ENCODE data around the gene GAS2L3. TPM values are rescaled to one million over a fixed set of nuclear protein-coding genes. Genes with fewer than 3 reads are reported as not detected.

Gene GAS2L3
- total RNA-seq, 1 donor from 2014 or later, result 17.5 TPM

DNA sequence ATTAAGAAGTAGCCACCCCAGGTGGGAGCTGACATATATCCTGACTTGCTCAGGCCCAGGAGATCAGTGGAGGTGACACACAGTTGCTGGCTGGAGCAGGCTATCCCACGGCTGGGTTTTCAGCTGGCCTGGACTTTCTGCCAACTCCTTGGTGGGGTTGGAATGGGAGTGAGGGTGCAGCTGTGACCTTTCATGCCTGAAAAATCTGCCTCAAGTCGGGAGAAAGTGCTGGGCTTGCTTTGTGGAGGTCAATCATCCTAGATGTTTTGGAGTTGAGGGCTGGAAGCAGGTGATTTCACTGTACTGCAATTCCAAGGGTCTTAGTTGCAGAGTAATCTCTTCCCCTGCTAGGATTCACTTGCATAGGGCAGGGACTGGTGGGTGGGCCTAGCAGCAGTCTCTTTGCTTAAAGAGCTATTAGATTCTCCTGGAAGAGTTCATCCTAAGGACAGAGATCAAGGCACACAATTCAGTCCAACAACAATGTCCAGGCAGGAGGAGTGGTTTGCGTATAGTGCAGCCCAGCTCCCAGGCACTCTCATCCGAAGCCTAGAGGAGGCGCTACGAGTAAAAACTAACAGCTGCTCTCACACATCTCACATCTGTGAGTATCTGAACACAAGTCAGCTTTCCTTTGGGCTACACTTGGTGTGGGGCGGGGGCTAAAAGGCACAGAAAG lies 98.1 kb downstream of the GAS2L3 start:
- TF ChIP-seq, protein P1, sequence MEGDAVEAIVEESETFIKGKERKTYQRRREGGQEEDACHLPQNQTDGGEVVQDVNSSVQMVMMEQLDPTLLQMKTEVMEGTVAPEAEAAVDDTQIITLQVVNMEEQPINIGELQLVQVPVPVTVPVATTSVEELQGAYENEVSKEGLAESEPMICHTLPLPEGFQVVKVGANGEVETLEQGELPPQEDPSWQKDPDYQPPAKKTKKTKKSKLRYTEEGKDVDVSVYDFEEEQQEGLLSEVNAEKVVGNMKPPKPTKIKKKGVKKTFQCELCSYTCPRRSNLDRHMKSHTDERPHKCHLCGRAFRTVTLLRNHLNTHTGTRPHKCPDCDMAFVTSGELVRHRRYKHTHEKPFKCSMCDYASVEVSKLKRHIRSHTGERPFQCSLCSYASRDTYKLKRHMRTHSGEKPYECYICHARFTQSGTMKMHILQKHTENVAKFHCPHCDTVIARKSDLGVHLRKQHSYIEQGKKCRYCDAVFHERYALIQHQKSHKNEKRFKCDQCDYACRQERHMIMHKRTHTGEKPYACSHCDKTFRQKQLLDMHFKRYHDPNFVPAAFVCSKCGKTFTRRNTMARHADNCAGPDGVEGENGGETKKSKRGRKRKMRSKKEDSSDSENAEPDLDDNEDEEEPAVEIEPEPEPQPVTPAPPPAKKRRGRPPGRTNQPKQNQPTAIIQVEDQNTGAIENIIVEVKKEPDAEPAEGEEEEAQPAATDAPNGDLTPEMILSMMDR (IDR thresholded peaks at IDR 0.05; ENCODE audit: unreplicated experiment), result no peak
- Mint-ChIP-seq H3K36me3 (no peaks in the 10 kb centered on the region), H3K4me1 (peaks cover 17% of the 10 kb centered on the region), H3K4me3 (no peak overlapping the region), H3K27me3 (ENCODE audit: low read depth) (no peaks in the 10 kb centered on the region), H3K9me3 (no peaks in the 10 kb centered on the region), H3K27ac (no peak overlapping the region)
- no peak for DNase-seq (ENCODE audit: low spot score in 2 of 2, unreplicated experiment in 2 of 2)

DNA sequence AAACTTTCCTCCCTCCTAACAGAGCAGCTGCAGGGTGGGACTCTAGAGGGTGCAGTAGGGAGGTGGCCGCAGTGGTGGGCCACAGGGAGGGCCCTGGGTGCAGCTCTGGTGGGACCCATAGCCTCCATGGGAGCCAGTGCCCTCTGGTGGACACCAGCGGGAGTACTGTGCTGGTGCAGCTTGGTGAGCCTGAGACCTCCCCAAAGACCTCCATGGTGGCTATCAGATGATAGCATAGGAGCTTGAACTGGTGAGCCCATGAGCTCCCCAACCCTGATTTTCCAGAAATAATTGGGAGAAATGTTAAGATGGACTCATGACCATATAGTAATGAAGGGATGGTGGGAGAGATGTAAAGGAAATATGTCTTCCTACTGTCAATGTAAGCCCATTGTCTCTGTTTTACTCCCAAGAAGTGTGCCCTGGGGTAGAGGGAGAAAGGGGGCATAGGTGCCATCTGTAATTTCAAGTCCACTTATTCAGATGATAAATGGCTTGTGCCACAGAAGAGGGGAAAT lies 98.7 kb downstream of the GAS2L3 start:
- Mint-ChIP-seq H3K4me3 (no peak overlapping the region), H3K36me3 (no peaks in the 10 kb centered on the region), H3K27ac (no peak overlapping the region), H3K4me1 (peaks cover 17% of the 10 kb centered on the region), H3K27me3 (ENCODE audit: low read depth) (peaks cover 3% of the 10 kb centered on the region), H3K9me3 (no peaks in the 10 kb centered on the region)
- TF ChIP-seq, protein P1 (IDR thresholded peaks at IDR 0.05; ENCODE audit: unreplicated experiment), result peak; percentile 8
- no peak for DNase-seq (ENCODE audit: low spot score in 2 of 2, unreplicated experiment in 2 of 2)

DNA sequence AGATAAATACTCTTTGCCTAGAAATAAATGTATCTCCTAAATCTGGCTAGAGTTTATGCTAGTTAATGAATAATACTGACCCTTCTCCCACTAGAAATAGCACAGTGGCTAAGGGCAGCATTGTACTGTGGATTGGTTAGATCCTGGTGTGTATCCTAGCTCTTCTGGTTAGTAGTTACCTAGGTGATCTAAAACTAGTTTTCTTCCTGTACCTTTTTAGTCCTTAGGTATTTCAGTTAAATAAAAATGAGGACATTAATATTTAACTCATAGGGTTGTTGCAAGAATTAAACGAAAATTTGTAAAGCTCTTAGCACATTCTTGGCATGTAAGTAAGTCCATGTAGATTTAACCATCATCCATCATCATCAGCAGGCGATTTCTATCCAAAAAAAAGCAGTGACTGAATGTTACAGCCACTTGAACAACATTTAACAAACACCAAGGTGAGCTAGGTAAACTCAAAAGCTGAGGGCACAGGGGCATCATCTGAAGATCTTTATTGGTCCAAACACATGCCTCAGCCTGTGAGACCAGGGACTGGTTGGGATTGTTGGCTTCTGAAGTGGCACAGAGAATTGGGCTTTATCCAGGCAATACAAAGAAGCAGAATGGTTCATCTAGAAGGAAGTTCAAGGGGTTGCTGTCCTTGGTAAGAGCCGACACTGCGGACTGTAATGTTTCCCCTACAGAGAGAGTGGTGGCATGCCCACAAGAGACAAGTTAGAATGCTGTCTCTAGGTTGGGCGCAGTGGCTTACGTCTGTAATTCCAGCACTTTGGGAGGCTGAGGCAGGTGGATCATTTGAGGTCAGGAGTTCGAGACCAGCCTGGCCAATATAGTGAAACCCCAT lies 100.8 kb downstream of the GAS2L3 start:
- Mint-ChIP-seq H3K27ac (no peak overlapping the region), H3K36me3 (no peaks in the 10 kb centered on the region), H3K27me3 (ENCODE audit: low read depth) (peaks cover 13% of the 10 kb centered on the region), H3K4me3 (no peak overlapping the region), H3K4me1 (peaks cover 17% of the 10 kb centered on the region), H3K9me3 (no peaks in the 10 kb centered on the region)
- TF ChIP-seq, protein P1 (IDR thresholded peaks at IDR 0.05; ENCODE audit: unreplicated experiment), result no peak
- no peak for DNase-seq (ENCODE audit: low spot score in 2 of 2, unreplicated experiment in 2 of 2)

Other genes with a start within 250 kb of the GAS2L3 start
- 0.40 to 0.66 TPM (median 0.61 TPM) in 3 replicates for gene SLC17A8, start 216.6 kb upstream of the GAS2L3 start, total RNA-seq
- 0.81 to 1.9 TPM (median 1.4 TPM) in 3 replicates for gene NR1H4, start 99.8 kb upstream of the GAS2L3 start, total RNA-seq
- gene ANO4, start 221.1 kb downstream of the GAS2L3 start, total RNA-seq, result 4.5 to 5.7 TPM (median 4.5 TPM) in 3 replicates

Measured in mesothelial cell of epicardium (in vitro differentiated cells).